K562 (cell line): Measurements from ENCODE around the gene PPT1. TPM values are rescaled to one million over a fixed set of nuclear protein-coding genes. Genes with fewer than 3 reads are reported as not detected.

Experiments
- CBFB ChIP-seq: sonication (generic); formaldehyde crosslinking; IDR thresholded peaks from 2 replicates; pipeline ENCODE4 v1.4.0; 2020; ENCODE audit warnings: mild to moderate bottlenecking, missing genetic modification reagents
- CLOCK ChIP-seq: fragments of 250-450 bp; sonication (Bioruptor Pico); IDR thresholded peaks from 2 replicates; pipeline ENCODE4 v1.4.0; 2020; ENCODE audit warnings: mild to moderate bottlenecking, moderate library complexity, borderline replicate concordance
- HDAC3 ChIP-seq: fragments of 450-650 bp; IDR thresholded peaks from 2 replicates; pipeline ENCODE4 v1.6.1; 2018; ENCODE audit warnings: borderline replicate concordance, mild to moderate bottlenecking, moderate library complexity; ENCODE audit not compliant: partially characterized antibody
- NR2C1 ChIP-seq, 2 experiments: fragments of 450-650 bp; IDR thresholded peaks; 2 replicates each; pipeline ENCODE4 v1.6.1; 2017; ENCODE audit warnings: mild to moderate bottlenecking in 2 of 2, antibody characterized with exemption in 1 of 2, inconsistent platforms in 1 of 2, missing compliant biosample characterization in 1 of 2, missing genetic modification characterization in 1 of 2
- SMAD4 ChIP-seq: fragments of 250-450 bp; sonication (Bioruptor Pico); conservative IDR thresholded peaks from 2 replicates; pipeline ENCODE4 v1.8.0; 2021; ENCODE audit warnings: inconsistent platforms, mild to moderate bottlenecking, moderate library complexity
- UBTF ChIP-seq, 2 experiments: IDR thresholded peaks; 2 replicates each; pipeline ENCODE4 v1.6.1; 2012; ENCODE audit warnings: improper control_type of control experiment in 2 of 2, low read depth in 2 of 2, low read length in 2 of 2, borderline replicate concordance in 1 of 2
- ZNF121 ChIP-seq: sonication (generic); formaldehyde crosslinking; conservative IDR thresholded peaks from 2 replicates; pipeline ENCODE4 v1.8.0; 2022; ENCODE audit warnings: missing genetic modification reagents
- ZNF197 ChIP-seq: fragments of 200-800 bp; sonication (Bioruptor generic); IDR thresholded peaks from 2 replicates; pipeline ENCODE4 v1.6.1; 2016; ENCODE audit warnings: low read depth, missing genetic modification characterization, missing compliant biosample characterization
- ZNF253 ChIP-seq: fragments of 250-450 bp; sonication (Bioruptor Pico); conservative IDR thresholded peaks from 2 replicates; pipeline ENCODE4 v1.6.1; 2021; ENCODE audit warnings: mild to moderate bottlenecking
- polyA plus RNA-seq, 8 experiments: library from polyadenylated mRNA; depleted of rRNA in 4 of 8; stranded (reverse) in 5 of 8; unstranded in 3 of 8; fragments of >200 nt; fragmentation: Nextera tagmentation in 2 of 8; fragmentation: Illumina TruSeq in 1 of 8; extraction: Ambion mirVana in 2 of 8; extraction: Trizol in 1 of 8; gene quantifications; 2 replicates each; pipeline versions ENCODE4 v1.2.1 to v1.2.3, GENCODE V29; 2011 to 2014; ENCODE audit warnings: inconsistent platforms in 1 of 8, missing spikeins in 1 of 8
- total RNA-seq, 7 experiments: library from RNA; depleted of rRNA in 6 of 7; stranded (reverse); fragments of >200 nt in 6 of 7; fragmentation: Illumina TruSeq in 2 of 7; extraction: Trizol in 2 of 7; gene quantifications; 2 replicates each; pipeline versions ENCODE4 v1.2.1 to v1.2.3, GENCODE V29; 2011 to 2021; ENCODE audit warnings: low replicate concordance in 1 of 7
- TF ChIP-seq, protein P1 (sequence below), 2 experiments: fragments of 150-350 bp in 1 of 2; IDR thresholded peaks; 2 replicates each; pipeline ENCODE4 v1.6.1; 2012 to 2016; ENCODE audit warnings: low read depth in 2 of 2, low read length in 2 of 2, mild to moderate bottlenecking in 1 of 2, moderate library complexity in 1 of 2
- TF ChIP-seq, protein P2 (sequence below): sonication (generic); formaldehyde crosslinking; IDR thresholded peaks from 2 replicates; pipeline ENCODE4 v1.9.0; 2022; ENCODE audit warnings: mild to moderate bottlenecking, missing genetic modification reagents
- TF ChIP-seq, protein P3 (sequence below): sonication (generic); formaldehyde crosslinking; IDR thresholded peaks from 2 replicates; pipeline ENCODE4 v1.8.1; 2022; ENCODE audit warnings: missing genetic modification reagents
- TF ChIP-seq, protein P4 (sequence below): sonication (generic); formaldehyde crosslinking; IDR thresholded peaks from 2 replicates; pipeline ENCODE4 v1.8.0; 2022; ENCODE audit warnings: missing genetic modification reagents, mild to moderate bottlenecking, moderate library complexity, borderline replicate concordance

PPT1 gene
- total and polyA plus RNA-seq, 9 of the 15 experiments (the other 6 are each of a cell fraction or from before 2014, with no cell fraction given), result 72.2 to 285 (median 143) TPM

DNA sequence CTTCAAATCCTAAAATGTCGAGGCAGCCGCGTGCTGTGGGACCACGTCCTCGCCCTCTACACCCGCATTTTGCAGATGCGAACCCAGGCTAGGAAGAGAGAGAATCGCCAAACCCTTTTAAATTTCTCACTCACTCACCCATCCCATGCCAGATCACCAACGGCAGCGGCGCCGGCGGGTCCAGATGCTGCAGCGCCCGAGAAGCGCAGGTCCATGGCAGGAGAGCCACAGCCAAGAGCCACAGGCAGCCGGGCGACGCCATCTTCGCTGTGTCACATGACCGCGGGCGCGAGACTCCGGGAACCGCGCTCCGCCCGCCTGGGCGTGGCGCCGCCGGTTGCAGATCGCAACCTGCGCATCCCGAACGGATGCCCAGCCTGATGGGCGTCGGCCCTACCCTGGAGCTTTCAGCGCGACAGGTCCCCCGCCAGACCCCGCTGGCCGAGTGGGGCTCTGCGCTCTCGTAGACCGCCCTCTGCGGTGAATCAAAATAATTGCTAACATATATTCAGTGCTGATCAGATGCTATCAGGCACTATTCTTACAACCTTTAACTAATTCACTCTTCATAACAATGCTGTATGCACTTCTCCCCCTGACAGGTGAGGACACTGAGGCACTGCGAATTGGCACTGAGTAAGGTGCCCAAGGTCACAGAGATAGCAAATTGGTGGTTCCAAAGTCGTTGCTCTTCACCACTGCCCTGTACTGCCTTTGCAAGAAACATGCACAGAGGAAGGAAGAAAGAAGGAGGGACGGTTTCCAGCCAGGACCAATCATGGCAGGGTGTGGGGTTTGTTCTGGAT is at the start of gene PPT1 (continued):
- TF ChIP-seq HDAC3 (no peak), UBTF (IDR thresholded peaks at IDR 0.05; ENCODE audit: borderline replicate concordance in 1 of 2, low read depth in 2 of 2, low read length in 2 of 2) (0 out of 4 replicates have a peak, but pooled peaks have one; percentile 39 to 56), SMAD4 (peak; percentile 85; the same call in 1 of the 2 replicates), CBFB (CRISPR knock-in tag) (peak; percentile 97), ZNF197 (no peak), NR2C1 (IDR thresholded peaks at IDR 0.05) (no peak), NR2C1 (tag; IDR thresholded peaks at IDR 0.05) (0 out of 2 replicates have a peak, but pooled peaks have one; percentile 16), ZNF253 (no peak), CLOCK (CRISPR knock-in tag) (no peak), ZNF121 (CRISPR knock-in tag) (peak; percentile 80)
- TF ChIP-seq, protein P1, sequence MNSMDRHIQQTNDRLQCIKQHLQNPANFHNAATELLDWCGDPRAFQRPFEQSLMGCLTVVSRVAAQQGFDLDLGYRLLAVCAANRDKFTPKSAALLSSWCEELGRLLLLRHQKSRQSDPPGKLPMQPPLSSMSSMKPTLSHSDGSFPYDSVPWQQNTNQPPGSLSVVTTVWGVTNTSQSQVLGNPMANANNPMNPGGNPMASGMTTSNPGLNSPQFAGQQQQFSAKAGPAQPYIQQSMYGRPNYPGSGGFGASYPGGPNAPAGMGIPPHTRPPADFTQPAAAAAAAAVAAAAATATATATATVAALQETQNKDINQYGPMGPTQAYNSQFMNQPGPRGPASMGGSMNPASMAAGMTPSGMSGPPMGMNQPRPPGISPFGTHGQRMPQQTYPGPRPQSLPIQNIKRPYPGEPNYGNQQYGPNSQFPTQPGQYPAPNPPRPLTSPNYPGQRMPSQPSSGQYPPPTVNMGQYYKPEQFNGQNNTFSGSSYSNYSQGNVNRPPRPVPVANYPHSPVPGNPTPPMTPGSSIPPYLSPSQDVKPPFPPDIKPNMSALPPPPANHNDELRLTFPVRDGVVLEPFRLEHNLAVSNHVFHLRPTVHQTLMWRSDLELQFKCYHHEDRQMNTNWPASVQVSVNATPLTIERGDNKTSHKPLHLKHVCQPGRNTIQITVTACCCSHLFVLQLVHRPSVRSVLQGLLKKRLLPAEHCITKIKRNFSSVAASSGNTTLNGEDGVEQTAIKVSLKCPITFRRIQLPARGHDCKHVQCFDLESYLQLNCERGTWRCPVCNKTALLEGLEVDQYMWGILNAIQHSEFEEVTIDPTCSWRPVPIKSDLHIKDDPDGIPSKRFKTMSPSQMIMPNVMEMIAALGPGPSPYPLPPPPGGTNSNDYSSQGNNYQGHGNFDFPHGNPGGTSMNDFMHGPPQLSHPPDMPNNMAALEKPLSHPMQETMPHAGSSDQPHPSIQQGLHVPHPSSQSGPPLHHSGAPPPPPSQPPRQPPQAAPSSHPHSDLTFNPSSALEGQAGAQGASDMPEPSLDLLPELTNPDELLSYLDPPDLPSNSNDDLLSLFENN (IDR thresholded peaks at IDR 0.05; ENCODE audit: low read depth in 2 of 2, low read length in 2 of 2), result no peak; a peak in 1 of 4 replicates
- TF ChIP-seq, protein P2, sequence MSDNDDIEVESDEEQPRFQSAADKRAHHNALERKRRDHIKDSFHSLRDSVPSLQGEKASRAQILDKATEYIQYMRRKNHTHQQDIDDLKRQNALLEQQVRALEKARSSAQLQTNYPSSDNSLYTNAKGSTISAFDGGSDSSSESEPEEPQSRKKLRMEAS (CRISPR knock-in tag), result peak; percentile 100
- TF ChIP-seq, protein P3, sequence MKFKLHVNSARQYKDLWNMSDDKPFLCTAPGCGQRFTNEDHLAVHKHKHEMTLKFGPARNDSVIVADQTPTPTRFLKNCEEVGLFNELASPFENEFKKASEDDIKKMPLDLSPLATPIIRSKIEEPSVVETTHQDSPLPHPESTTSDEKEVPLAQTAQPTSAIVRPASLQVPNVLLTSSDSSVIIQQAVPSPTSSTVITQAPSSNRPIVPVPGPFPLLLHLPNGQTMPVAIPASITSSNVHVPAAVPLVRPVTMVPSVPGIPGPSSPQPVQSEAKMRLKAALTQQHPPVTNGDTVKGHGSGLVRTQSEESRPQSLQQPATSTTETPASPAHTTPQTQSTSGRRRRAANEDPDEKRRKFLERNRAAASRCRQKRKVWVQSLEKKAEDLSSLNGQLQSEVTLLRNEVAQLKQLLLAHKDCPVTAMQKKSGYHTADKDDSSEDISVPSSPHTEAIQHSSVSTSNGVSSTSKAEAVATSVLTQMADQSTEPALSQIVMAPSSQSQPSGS (CRISPR knock-in tag), result peak; percentile 76; the same call in 1 of the 2 replicates
- TF ChIP-seq, protein P4, sequence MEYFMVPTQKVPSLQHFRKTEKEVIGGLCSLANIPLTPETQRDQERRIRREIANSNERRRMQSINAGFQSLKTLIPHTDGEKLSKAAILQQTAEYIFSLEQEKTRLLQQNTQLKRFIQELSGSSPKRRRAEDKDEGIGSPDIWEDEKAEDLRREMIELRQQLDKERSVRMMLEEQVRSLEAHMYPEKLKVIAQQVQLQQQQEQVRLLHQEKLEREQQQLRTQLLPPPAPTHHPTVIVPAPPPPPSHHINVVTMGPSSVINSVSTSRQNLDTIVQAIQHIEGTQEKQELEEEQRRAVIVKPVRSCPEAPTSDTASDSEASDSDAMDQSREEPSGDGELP (CRISPR knock-in tag), result peak; percentile 93
